Measurements from ENCODE around the gene DEFB119.

GRCh38 chr20:31425797-31426196, 35.4 kb upstream of the DEFB119 start:
- no peak for TF ChIP-seq CTCF (IDR thresholded peaks at IDR 0.05)
- no peak for TF ChIP-seq POLR2A (IDR thresholded peaks at IDR 0.05)
